T1000 (cell line): ENCODE data around the gene ARHGEF17.

Experiments used
- DNase-seq: peaks from one replicate; lab custom pipeline; 2025; ENCODE audit warnings: mixed read lengths; lab: John Stamatoyannopoulos, UW

ARHGEF17 gene

DNA sequence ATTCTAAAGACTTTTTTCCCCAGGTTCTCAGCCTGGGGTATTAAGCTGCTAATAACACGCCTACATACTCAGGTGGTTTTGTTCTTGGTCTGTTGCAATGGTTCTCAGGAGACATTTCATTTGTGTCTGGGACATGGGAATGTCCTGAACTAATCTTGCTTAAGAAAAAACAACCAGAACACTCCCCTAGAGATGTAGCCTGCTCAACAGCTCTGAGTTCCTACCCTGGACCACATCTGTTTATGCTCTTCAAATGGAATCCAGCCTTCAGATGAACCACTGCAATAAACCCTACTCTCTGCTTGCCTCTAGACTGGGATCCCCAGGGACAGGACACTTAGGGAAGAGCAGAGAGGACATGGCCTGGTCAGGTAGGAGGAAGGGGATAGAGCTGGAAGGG is 98.1 kb downstream of the ARHGEF17 start:
- no peak for DNase-seq

DNA sequence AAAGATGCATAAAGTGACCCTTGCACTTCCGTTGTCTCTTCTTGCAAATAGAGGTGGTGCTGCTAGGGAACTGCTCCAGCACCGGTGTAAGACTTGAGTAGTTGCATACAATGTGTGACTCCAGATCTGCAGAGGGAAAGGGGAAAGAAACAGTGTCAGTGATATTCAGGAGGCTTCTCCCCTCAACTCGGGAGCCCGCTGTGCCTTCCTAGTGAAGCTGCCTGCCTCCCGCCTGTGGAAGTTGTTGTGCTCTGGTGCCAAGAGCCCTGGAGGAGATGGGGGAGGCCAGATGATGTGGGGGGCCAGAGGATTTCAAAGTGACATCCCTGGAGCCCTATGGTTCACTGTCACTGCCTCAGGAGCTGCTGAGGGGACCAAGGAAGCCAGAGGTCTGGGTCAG is 98.5 kb downstream of the ARHGEF17 start:
- DNase-seq, result no peak

- DNase-seq, result no peak
Observed at GRCh38 chr11:73409431-73409830, 101.4 kb downstream of the ARHGEF17 start.

DNA sequence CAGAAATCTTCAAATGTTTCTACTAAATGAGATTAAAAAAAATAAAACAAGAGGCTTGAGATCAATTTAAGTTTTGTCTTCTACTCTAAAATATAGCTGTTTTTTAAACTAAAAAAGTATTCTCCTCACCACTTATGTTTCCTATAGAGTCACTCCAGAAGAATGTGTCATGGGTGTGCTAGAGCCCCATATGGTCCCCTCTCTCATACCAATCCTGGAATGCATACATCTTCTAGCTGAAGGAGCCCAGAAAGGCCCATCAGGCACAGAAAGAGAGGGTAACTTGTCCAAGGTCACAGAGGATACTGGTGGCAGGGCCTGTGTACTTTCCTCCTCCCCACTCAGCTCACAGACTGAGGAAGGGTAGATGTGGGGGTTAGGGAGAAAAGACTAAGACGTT is 102.6 kb downstream of the ARHGEF17 start:
- DNase-seq, result no peak

- DNase-seq, result no peak
Observed at GRCh38 chr11:73411031-73411430, 103.0 kb downstream of the ARHGEF17 start.

- DNase-seq, result no peak
Observed at GRCh38 chr11:73412308-73412707, 104.2 kb downstream of the ARHGEF17 start.

GRCh38 chr11:73413256-73413655 is 105.2 kb downstream of the ARHGEF17 start:
- DNase-seq, result no peak

DNA sequence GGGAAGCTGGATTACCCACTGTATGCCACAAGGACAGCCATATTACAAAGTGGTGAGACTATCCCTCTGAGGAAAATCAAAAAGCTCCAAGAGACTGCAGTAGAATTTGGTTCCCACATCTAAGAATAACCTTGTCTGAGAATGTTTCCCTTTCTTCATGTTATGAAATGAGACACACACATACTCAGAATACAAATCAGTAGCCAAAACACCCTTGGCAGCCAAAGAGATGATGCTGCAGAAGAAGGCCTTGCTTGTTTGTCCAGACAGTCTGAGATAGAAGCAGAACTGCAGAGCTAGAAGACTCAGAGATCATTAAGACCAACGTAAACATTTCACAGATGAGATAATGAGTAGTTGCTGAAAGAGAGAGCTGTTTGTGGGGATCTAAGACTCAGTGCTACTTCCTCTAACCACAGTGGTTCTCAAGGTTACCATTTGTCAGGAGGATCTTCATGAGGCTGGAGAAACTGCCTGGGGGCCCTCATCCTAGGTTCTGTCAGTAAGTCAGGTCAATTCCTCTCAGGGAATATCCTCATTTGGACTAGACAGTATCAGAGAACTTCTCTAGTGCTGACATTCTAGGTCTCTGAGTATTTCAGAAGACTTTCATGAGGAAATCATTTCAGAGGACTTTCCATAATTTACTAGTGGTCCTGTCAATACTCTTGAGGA is 107.0 kb downstream of the ARHGEF17 start:
- DNase-seq, result no peak

- no peak for DNase-seq
Observed at GRCh38 chr11:73415854-73416615, 108.0 kb downstream of the ARHGEF17 start.

DNA sequence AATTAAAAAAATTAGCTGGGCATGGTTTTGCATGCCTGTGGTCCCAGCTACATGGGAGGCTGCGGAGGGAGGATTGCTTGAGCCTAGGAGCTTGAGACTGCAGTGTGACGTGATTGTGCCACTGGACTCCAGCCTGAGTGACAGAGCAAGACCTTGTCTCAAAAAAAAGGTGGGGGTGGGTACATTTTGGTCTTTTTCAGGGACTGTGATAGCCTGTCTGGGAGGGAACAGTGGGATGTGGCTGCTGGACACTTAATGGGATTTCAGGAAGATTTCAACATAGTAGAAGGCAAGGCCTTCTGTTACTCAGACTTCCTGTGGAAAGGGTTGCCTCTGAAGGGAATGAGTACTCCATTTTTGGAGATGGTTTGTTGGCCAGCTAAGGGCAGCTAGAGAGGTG is 108.7 kb downstream of the ARHGEF17 start:
- DNase-seq, result no peak
